T-helper 1 cell treated with Interleukin-12 subunit alpha and Interleukin-12 subunit beta and Interleukin-4 antibody, amounts not matched to agents 30 ng/mL and 1 ng/mL, for 36 hours (primary cell): Measurements from ENCODE around the gene SHANK2. TPM values are rescaled to one million over a fixed set of nuclear protein-coding genes. Genes with fewer than 3 reads are reported as not detected.

Experiments
- intact Hi-C: fragments of 100-400 bp; cut with micrococcal nuclease; formaldehyde crosslinking; loops from one replicate; pipeline ENCODE4 v1.15.1; 2024
- total RNA-seq: library from RNA; stranded (reverse); gene quantifications from 2 replicates; pipeline ENCODE4 v1.2.3, GENCODE V29; 2022

SHANK2 gene
- total RNA-seq, 1 donor from 2014 or later: not detected

GRCh38 chr11:71269603-71270511, 17.5 kb upstream of the SHANK2 start:
- intact Hi-C loops: no loop called here

DNA sequence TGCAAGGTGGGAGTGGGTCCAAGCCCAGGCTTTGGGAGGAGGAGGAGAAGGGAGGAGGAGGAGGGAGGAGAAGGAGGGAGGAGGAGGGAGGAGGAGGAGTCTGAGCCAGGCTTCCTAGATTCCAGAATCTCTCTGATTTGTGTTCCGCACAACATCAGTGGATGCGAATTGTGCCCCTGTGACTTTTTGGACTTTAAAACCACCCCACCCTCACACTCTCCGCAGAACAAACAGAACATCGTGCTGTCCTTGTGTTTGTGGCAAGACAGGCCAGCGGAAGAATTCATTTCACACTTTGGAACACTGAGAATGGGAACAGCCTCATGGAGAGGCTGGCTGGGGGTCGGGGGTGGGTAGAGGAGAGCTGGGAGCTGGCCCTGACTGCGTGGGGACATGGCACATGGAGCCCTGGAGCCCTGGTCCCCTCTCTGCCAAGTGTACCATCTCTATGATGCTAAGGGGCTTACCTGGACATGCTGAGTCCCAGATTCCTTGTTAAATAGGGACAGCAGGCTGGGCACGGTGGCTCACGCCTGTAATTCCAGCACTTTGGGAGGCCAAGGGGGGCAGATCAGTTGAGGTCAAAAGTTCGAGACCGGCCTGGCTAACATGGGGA, 16.4 kb upstream of the SHANK2 start:
- intact Hi-C loops: no loop called here

GRCh38 chr11:71267807-71268421, 15.5 kb upstream of the SHANK2 start:
- intact Hi-C loops: no loop called here

- intact Hi-C loops: no loop called here
These were observed 13.9 kb upstream of the SHANK2 start for GRCh38 chr11:71266114-71266833.

DNA sequence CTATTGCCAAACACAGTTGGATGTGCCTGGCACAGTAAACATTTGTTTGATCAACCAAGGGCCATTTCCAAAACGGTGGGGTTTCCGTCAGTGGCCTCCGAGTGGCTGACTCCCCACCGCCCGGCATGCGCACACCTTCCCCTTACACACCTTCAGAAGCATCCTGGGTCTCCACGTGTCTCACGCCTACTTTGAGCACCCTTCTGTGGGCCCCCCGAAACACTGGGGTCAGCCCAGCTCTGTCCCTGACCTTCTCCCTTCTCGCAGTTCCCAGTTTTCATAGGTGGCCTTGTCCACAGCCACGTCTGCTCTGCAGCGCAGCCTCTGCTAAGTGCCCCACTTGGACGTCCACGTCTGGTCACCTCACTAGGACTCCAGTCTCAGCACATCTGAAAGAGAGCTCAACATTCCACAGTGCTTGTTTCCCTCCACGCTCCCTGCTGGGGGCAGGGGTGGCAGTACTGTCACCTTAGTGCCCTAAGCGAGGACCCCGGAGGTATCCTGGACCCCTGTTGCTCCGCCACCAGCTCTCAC, 13.2 kb upstream of the SHANK2 start:
- intact Hi-C loops: no loop called here

DNA sequence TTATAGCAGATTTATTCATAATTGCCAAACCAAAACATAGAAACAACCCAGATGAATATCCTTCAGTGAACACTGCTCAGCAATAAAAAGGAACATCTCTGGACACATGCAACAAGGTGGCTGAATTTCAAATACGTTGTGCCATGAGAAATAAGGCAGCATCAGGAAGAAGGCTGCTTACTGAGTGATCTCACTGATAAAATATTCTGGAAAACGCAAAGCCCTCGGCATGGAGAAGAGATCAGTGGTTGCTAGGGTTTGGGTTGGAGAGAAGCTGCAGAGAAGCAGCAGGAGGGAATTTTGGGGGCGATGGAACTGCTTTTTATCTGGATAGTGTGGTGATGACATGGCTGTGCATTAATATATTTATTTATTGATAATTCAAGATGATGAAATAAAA, 11.0 kb upstream of the SHANK2 start:
- intact Hi-C loops: no loop called here

GRCh38 chr11:71255800-71256479, 3.6 kb upstream of the SHANK2 start:
- intact Hi-C loops: no loop called here

GRCh38 chr11:71255323-71255722, 2.9 kb upstream of the SHANK2 start:
- intact Hi-C loops: no loop called here

- intact Hi-C loops: no loop called here
These were observed 1.4 kb upstream of the SHANK2 start for GRCh38 chr11:71253794-71254193.

- intact Hi-C loops: no loop called here
These were observed 673 bp upstream of the SHANK2 start for GRCh38 chr11:71252770-71253730.

- intact Hi-C loops: no loop called here
These were observed 562 bp downstream of the SHANK2 start for GRCh38 chr11:71251761-71252268.

DNA sequence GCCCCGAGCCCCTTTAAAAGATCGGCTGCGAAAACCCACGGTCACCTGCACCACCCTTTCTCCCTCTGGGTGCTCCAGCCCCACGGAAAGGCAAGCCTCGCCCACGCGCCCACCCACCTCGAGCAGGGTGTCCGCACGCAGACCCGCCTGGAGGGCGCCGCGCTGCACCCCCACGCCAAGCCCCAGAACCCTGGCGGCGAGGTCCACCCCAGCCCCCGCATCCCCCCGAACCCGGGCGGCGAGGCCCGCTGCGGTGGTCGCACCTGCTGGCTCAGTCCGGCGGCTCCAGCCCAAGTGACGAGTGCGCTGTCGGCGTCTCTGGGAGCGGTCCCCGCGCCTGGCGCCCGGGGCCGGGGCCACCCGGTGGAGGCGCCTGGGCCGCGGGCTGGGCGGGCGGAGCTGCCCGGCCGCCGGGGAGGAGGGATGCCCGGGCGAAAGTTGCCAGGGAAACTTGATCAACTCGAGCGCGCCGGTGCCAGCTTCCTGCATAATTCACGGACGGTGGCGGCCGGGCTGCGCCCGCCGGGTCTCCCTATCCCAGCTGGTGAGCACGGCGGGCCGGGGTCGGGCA, 1.1 kb downstream of the SHANK2 start:
- intact Hi-C loops: no loop called here

DNA sequence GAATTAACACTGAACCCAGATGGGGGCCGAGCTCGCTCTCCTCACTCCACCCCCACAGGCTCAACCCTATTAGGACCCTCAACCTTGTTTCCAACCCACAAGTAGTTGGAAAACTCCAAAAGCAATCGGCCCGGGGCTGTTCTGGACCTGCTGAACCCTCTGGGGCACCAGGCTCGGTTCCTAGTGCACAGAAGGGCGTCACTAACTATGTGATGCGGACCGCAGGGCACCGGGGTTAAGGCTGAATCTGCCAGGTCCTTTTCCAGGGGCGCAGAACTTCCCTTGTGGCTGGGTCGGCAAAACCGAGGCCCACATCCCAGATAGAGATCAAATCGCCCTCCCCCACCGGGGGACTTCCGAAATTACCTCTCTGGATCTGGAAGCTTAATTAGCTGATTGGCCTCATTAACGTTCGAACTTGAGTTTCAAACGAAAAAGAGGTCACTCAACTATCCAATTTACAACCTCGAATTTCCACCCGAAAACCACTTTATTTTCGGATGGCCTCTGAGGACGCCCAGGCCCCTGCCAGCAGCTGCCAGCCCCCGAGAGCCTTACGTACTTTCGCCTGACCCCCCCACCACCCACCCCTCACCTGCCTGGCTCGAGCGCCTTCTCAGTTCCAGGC, 1.7 kb downstream of the SHANK2 start:
- intact Hi-C loops: no loop called here

DNA sequence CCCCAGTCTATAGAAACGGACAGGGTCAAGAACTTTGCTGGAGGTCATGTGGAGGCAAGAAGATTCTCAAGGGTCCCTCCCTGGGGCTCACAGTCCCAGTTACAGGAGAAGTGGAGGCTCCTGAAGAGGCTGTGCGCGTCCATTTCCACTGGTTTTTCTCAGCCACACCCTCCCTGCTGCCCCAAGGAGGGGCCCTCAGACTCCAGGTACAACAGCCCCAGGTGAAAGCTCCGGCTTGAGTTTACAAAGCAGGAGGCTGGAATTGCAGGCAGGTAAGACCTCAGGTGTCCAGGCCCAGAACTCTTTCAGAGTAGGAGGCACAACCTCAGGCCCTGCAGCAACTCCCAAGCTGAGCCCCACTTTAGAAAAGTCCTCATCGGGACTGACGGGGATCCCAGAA, 3.1 kb downstream of the SHANK2 start:
- intact Hi-C loops: no loop called here

- intact Hi-C loops: no loop called here
These were observed 3.7 kb downstream of the SHANK2 start for GRCh38 chr11:71248656-71249055.

GRCh38 chr11:71248251-71248570, 4.2 kb downstream of the SHANK2 start:
- intact Hi-C loops: no loop called here

GRCh38 chr11:71247551-71248250, 4.7 kb downstream of the SHANK2 start:
- intact Hi-C loops: no loop called here

GRCh38 chr11:71246559-71246958, 5.8 kb downstream of the SHANK2 start:
- intact Hi-C loops: no loop called here
